Measurements from ENCODE around the gene PCSK4. TPM values are rescaled to one million over a fixed set of nuclear protein-coding genes. Genes with fewer than 3 reads are reported as not detected.

PCSK4 gene
- total and polyA plus RNA-seq, 2 of the 4 experiments (the other 2 are of a cell fraction): 0.72 to 1.7 TPM

DNA sequence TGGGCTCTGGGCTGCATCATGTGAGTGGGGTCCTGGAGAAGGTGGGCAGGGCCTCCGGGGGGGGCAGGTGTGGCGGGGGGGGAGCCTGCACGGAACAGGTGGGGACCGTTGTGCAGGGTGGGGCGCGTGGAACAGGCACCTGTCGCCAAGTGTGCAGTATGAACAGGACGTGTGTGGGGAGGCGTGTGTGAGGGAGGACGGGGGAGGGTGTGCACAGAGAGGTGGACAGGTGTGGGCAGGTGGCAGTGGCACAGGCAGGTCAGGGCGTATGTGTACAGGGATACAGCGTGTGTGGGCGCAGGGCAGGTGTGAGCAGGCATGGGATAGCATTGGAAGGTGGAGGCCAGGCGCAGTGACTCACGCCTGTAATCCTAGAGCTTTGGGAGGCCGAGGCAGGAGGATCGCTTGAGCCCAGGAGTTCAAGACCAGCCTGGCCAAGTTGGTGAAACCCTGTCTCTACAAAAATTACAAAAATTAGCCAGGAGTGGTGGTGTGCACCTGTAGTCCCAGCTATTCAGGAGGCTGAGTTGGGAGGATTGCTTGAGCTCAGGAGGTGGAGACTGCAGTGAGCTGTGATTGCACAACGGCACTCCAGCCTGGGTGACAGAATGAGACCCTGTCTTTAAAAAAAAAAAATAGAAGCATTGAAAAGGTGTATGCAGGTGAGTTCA is 37.0 kb upstream of the PCSK4 start:
- Histone ChIP-seq H3K27me3 (ENCODE audit: control insufficient read depth, insufficient read depth, low read length) (peaks cover 30% of the 10 kb centered on the region), H3K23ac (ENCODE audit: low read depth, low read length) (no peak overlapping the region), H3K79me1 (ENCODE audit: low read depth in 1 of 2, low read length in 2 of 2) (no peaks in the 10 kb centered on the region), H3K36me3 (ENCODE audit: control insufficient read depth, insufficient read depth, low read length) (no peaks in the 10 kb centered on the region), H3K4ac (ENCODE audit: low read depth, low read length) (no peak overlapping the region), H2AK5ac (ENCODE audit: low read depth, low read length) (no peak overlapping the region), H3K18ac (ENCODE audit: low read depth, low read length) (no peak overlapping the region), H3K4me3 (ENCODE audit: insufficient read depth, low read depth, low read length) (no peak overlapping the region), H3K9me3 (ENCODE audit: control insufficient read depth, insufficient read depth, low read length) (no peaks in the 10 kb centered on the region), H2BK15ac (ENCODE audit: low read depth, low read length) (no peak overlapping the region), H3K14ac (replicated peaks; ENCODE audit: low read depth, low read length) (no peak overlapping the region), H3K56ac (ENCODE audit: extremely low read depth, insufficient read depth, low read length) (no peak overlapping the region), H2BK120ac (ENCODE audit: low read depth, low read length) (no peak overlapping the region), H3K9ac (ENCODE audit: low read depth, low read length) (no peak overlapping the region), H4K5ac (ENCODE audit: low read depth, low read length) (no peak overlapping the region), H4K91ac (ENCODE audit: insufficient read depth, low read depth, low read length) (no peak overlapping the region), H2AK9ac (replicated peaks; ENCODE audit: low read depth, low read length, poor library complexity) (no peak overlapping the region), H3K4me2 (ENCODE audit: low read depth, low read length) (no peak overlapping the region), H4K20me1 (ENCODE audit: insufficient read depth, low read length) (peaks cover 7% of the 10 kb centered on the region; the same call in 1 of the 2 replicates), H4K8ac (ENCODE audit: low read depth in 2 of 2, low read length in 2 of 2) (no peak overlapping the region), H3K9me1 (ENCODE audit: insufficient read depth, low read length) (peaks cover 4% of the 10 kb centered on the region; the same call in 1 of the 2 replicates), H2BK5ac (ENCODE audit: low read depth, low read length, poor library complexity, severe bottlenecking) (no peak overlapping the region), H2AFZ (replicated peaks; ENCODE audit: low read length, poor library complexity) (no peak overlapping the region), H3K27ac (ENCODE audit: insufficient read depth, low read length) (no peak overlapping the region), H2BK20ac (ENCODE audit: low read depth, low read length) (no peak overlapping the region), H3K4me1 (ENCODE audit: control insufficient read depth, insufficient read depth, low read length) (no peaks in the 10 kb centered on the region; the same call in 1 of the 2 replicates)
- ATAC-seq (ENCODE audit: low read depth) (no peak), DNase-seq (no peak)
- CTCF ChIA-PET: interaction anchor here (0.5 kb wide), 1 partner anchor 8 kb away, joined by 3 read pairs; no protein-coding TSS in a partner anchor
- POLR2A ChIA-PET (ENCODE audit: unreplicated experiment): interaction anchor here (0.7 kb wide), 1 partner anchor 127 kb away, joined by 4 read pairs; no protein-coding TSS in a partner anchor
- intact Hi-C loops (cut with micrococcal nuclease): no loop called here
- in situ Hi-C loops (cut with MboI; ENCODE audit: low sequenced_read_pairs): loop anchor here (25.0 kb wide), 1 partner anchor 260 kb away; no protein-coding TSS in a partner anchor
- TF ChIP-seq CHD1 (IDR thresholded peaks at IDR 0.05; ENCODE audit: low read depth, low read length) (no peak), MXI1 (IDR thresholded peaks at IDR 0.05; ENCODE audit: borderline replicate concordance, low read depth, low read length) (no peak), BHLHE40 (IDR thresholded peaks at IDR 0.05; ENCODE audit: low read depth, low read length) (no peak), CEBPB (IDR thresholded peaks at IDR 0.05; ENCODE audit: low read depth, low read length) (no peak), RAD21 (IDR thresholded peaks at IDR 0.05; ENCODE audit: low read length) (no peak), RCOR1 (IDR thresholded peaks at IDR 0.05; ENCODE audit: insufficient replicate concordance, low read length) (no peak), SMC3 (IDR thresholded peaks at IDR 0.05; ENCODE audit: low read depth, low read length) (no peak), RFX5 (IDR thresholded peaks at IDR 0.05; ENCODE audit: low read depth, low read length) (no peak)
- TF ChIP-seq, protein P1, sequence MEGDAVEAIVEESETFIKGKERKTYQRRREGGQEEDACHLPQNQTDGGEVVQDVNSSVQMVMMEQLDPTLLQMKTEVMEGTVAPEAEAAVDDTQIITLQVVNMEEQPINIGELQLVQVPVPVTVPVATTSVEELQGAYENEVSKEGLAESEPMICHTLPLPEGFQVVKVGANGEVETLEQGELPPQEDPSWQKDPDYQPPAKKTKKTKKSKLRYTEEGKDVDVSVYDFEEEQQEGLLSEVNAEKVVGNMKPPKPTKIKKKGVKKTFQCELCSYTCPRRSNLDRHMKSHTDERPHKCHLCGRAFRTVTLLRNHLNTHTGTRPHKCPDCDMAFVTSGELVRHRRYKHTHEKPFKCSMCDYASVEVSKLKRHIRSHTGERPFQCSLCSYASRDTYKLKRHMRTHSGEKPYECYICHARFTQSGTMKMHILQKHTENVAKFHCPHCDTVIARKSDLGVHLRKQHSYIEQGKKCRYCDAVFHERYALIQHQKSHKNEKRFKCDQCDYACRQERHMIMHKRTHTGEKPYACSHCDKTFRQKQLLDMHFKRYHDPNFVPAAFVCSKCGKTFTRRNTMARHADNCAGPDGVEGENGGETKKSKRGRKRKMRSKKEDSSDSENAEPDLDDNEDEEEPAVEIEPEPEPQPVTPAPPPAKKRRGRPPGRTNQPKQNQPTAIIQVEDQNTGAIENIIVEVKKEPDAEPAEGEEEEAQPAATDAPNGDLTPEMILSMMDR (conservative IDR thresholded peaks at IDR 0.05; ENCODE audit: low read depth, low read length): no peak
- TF ChIP-seq, protein P2, sequence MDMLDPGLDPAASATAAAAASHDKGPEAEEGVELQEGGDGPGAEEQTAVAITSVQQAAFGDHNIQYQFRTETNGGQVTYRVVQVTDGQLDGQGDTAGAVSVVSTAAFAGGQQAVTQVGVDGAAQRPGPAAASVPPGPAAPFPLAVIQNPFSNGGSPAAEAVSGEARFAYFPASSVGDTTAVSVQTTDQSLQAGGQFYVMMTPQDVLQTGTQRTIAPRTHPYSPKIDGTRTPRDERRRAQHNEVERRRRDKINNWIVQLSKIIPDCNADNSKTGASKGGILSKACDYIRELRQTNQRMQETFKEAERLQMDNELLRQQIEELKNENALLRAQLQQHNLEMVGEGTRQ (IDR thresholded peaks at IDR 0.05; ENCODE audit: low read depth, low read length): no peak
- BruUV-seq (replicated peaks): no TSS peak
- WGBS, 2 experiments (ENCODE audit: extremely low coverage in 2 of 2, insufficient read length in 1 of 2): 76% methylated on average over 5 of the region's 18 CpGs; no CpG with 5 or more reads in 1 of the 2 experiments
- dilution Hi-C loops (cut with HindIII; ENCODE audit: low sequenced_read_pairs, unreplicated experiment): no loop called here

All from IMR-90 (cell line).